CD14-positive monocyte (primary cell): ENCODE data around the gene RAP2C. TPM values are rescaled to one million over a fixed set of nuclear protein-coding genes. Genes with fewer than 3 reads are reported as not detected.

ENCODE experiments used
- DNase-seq, 3 donors: peaks; one replicate each; pipeline ENCODE4 v3.0.0-alpha.2; 2011 to 2022
- H2AFZ ChIP-seq: 2 replicates; pipeline ENCODE4 v1.6.0; 2012; ENCODE audit warnings: mild to moderate bottlenecking, low read depth, low read length, inconsistent platforms; ENCODE audit not compliant: insufficient read depth, poor library complexity, severe bottlenecking
- H3K27ac ChIP-seq, 2 donors: 1 replicate in 1 of 2; 2 replicates in 1 of 2; pipeline ENCODE4 v1.5.1; 2012 to 2013; ENCODE audit warnings: low read length in 2 of 2, control low read depth in 1 of 2, inconsistent platforms in 1 of 2, low read depth in 1 of 2, mild to moderate bottlenecking in 1 of 2
- H3K27me3 ChIP-seq, 2 donors: one replicate each; pipeline versions ENCODE4 v1.6.0 to v1.6.1; 2011 to 2013; ENCODE audit warnings: low read length in 2 of 2; ENCODE audit not compliant: control insufficient read depth in 2 of 2, insufficient read depth in 2 of 2
- H3K36me3 ChIP-seq, 2 donors: replicated peaks in 1 of 2; 1 replicate in 1 of 2; 2 replicates in 1 of 2; pipeline versions ENCODE4 v1.5.1 to v1.6.1; 2012 to 2013; ENCODE audit warnings: low read length in 2 of 2, control low read depth in 1 of 2, inconsistent platforms in 1 of 2, mild to moderate bottlenecking in 1 of 2; ENCODE audit not compliant: insufficient read depth in 2 of 2, control insufficient read depth in 1 of 2
- H3K4me1 ChIP-seq, 2 donors: 1 replicate in 1 of 2; 2 replicates in 1 of 2; pipeline versions ENCODE4 v1.5.1 to v1.6.1; 2012 to 2013; ENCODE audit warnings: low read length in 2 of 2, control low read depth in 1 of 2, inconsistent platforms in 1 of 2, mild to moderate bottlenecking in 1 of 2, moderate library complexity in 1 of 2; ENCODE audit not compliant: insufficient read depth in 2 of 2, control insufficient read depth in 1 of 2
- H3K4me2 ChIP-seq: replicated peaks from 2 replicates; pipeline ENCODE3; 2012; ENCODE audit warnings: low read length, moderate library complexity, mild to moderate bottlenecking; ENCODE audit not compliant: poor library complexity, severe bottlenecking; ENCODE audit errors: extremely low read depth
- H3K4me3 ChIP-seq, 3 experiments: fragments of 200-600 bp in 1 of 3; sonication (generic) in 1 of 3; replicated peaks in 1 of 3; 1 replicate in 2 of 3; 2 replicates in 1 of 3; pipeline ENCODE4 v1.5.1; 2011 to 2013; ENCODE audit warnings: low read length in 3 of 3, mild to moderate bottlenecking in 3 of 3, control low read depth in 2 of 3, low read depth in 2 of 3, inconsistent platforms in 1 of 3, moderate library complexity in 1 of 3
- H3K79me2 ChIP-seq: 2 replicates; pipeline ENCODE4 v1.6.0; 2012; ENCODE audit warnings: mild to moderate bottlenecking, control low read depth, inconsistent platforms, low read length, moderate library complexity; ENCODE audit not compliant: insufficient read depth
- H3K9ac ChIP-seq: 2 replicates; pipeline ENCODE4 v1.6.0; 2017; ENCODE audit warnings: low read length, mild to moderate bottlenecking; ENCODE audit not compliant: insufficient read depth, poor library complexity, severe bottlenecking
- H3K9me3 ChIP-seq, 2 donors: replicated peaks in 1 of 2; 1 replicate in 1 of 2; 2 replicates in 1 of 2; pipeline versions ENCODE4 v1.5.1 to v1.6.1; 2012 to 2013; ENCODE audit warnings: low read length in 2 of 2, control low read depth in 1 of 2; ENCODE audit not compliant: control insufficient read depth in 1 of 2, insufficient read depth in 1 of 2
- H4K20me1 ChIP-seq: 2 replicates; pipeline ENCODE4 v1.6.0; 2012; ENCODE audit warnings: mild to moderate bottlenecking, low read length, control low read depth, moderate library complexity; ENCODE audit not compliant: insufficient read depth
- H3K27ac Mint-ChIP-seq, 7 donors: one replicate each; pipeline ENCODE4 v1.8.0; 2020; ENCODE audit warnings: mild to moderate bottlenecking in 7 of 7, mixed read lengths in 7 of 7, moderate library complexity in 6 of 7, inconsistent platforms in 2 of 7
- H3K27me3 Mint-ChIP-seq, 3 donors: one replicate each; pipeline ENCODE4 v1.8.0; 2021 to 2022; ENCODE audit warnings: low read depth in 3 of 3, mild to moderate bottlenecking in 3 of 3, mixed read lengths in 3 of 3, moderate library complexity in 3 of 3, inconsistent platforms in 1 of 3
- H3K36me3 Mint-ChIP-seq, 2 donors: one replicate each; pipeline ENCODE4 v1.8.0; 2020; ENCODE audit warnings: mixed read lengths in 2 of 2, inconsistent platforms in 1 of 2, mild to moderate bottlenecking in 1 of 2
- H3K4me1 Mint-ChIP-seq: one replicate; pipeline ENCODE4 v1.8.0; 2020; ENCODE audit warnings: mild to moderate bottlenecking, mixed read lengths
- H3K4me3 Mint-ChIP-seq, 2 donors: one replicate each; pipeline ENCODE4 v1.8.0; 2020; ENCODE audit warnings: mild to moderate bottlenecking in 2 of 2, mixed read lengths in 2 of 2, moderate library complexity in 1 of 2
- H3K9me3 Mint-ChIP-seq, 7 donors: one replicate each; pipeline ENCODE4 v1.8.0; 2020 to 2022; ENCODE audit warnings: mixed read lengths in 7 of 7, mild to moderate bottlenecking in 6 of 7, moderate library complexity in 6 of 7, inconsistent platforms in 2 of 7
- WGBS: methylation state at CpG from one replicate; pipeline ENCODE4 v1.1.5; 2013; ENCODE audit warnings: missing lambda C conversion rate; ENCODE audit not compliant: insufficient coverage; 5-methylcytosine and 5-hydroxymethylcytosine counted together
- intact Hi-C, 2 donors: fragments of 100-400 bp; cut with micrococcal nuclease; formaldehyde crosslinking; loops; one replicate each; pipeline versions ENCODE4 v1.15.0 to v1.15.1; 2023
- polyA plus RNA-seq, 3 donors: library from polyadenylated mRNA; depleted of rRNA in 1 of 3; unstranded in 2 of 3; stranded (reverse) in 1 of 3; fragments of 300-500 nt in 2 of 3; fragments of >200 nt in 1 of 3; fragmentation: Illumina TruSeq in 2 of 3; gene quantifications; 1 replicate in 2 of 3; 2 replicates in 1 of 3; pipeline ENCODE4 v1.2.3, GENCODE V29; 2012 to 2021
- TF ChIP-seq, protein P1 (sequence below): fragments of 200-600 bp; IDR thresholded peaks from one replicate; pipeline ENCODE4 v1.8.0; 2022; ENCODE audit warnings: antibody characterized with exemption, mild to moderate bottlenecking

RAP2C gene
- polyA plus RNA-seq, 3 donors, result 14.7 to 23.2 (median 18.8) TPM

- H4K20me1 ChIP-seq, result peaks cover 56% of the 10 kb centered on the region
- peaks cover 0 to 4% (median 0%) of the 10 kb centered on the region in 3 donors for H3K27me3 Mint-ChIP-seq
- no peak overlapping the region for H3K4me3 Mint-ChIP-seq
- no peaks in the 10 kb centered on the region for H3K9me3 ChIP-seq
- whole genome bisulfite sequencing, result no CpG with 5 or more reads among the region's 2 CpGs
- no peak overlapping the region for H3K4me2 ChIP-seq
- H3K27ac Mint-ChIP-seq, result no peak overlapping the region
- peaks cover 32 to 34% of the 10 kb centered on the region in 2 donors for H3K36me3 Mint-ChIP-seq
- no peak overlapping the region for H2AFZ ChIP-seq
- no peak for DNase-seq
- H3K79me2 ChIP-seq, result peaks cover 35% of the 10 kb centered on the region
- no peaks in the 10 kb centered on the region for H3K9me3 Mint-ChIP-seq
- no peak overlapping the region for H3K4me3 ChIP-seq
- H3K4me1 ChIP-seq, result peaks cover 3 to 5% of the 10 kb centered on the region in 2 donors
- no peak overlapping the region for H3K27ac ChIP-seq
- H3K36me3 ChIP-seq, result peaks cover 20 to 59% of the 10 kb centered on the region in 2 donors
- intact Hi-C loops, result no loop called here
- H3K4me1 Mint-ChIP-seq, result peaks cover 25% of the 10 kb centered on the region
- H3K27me3 ChIP-seq, result peaks cover 0 to 8% of the 10 kb centered on the region in 2 donors
- TF ChIP-seq, protein P1, sequence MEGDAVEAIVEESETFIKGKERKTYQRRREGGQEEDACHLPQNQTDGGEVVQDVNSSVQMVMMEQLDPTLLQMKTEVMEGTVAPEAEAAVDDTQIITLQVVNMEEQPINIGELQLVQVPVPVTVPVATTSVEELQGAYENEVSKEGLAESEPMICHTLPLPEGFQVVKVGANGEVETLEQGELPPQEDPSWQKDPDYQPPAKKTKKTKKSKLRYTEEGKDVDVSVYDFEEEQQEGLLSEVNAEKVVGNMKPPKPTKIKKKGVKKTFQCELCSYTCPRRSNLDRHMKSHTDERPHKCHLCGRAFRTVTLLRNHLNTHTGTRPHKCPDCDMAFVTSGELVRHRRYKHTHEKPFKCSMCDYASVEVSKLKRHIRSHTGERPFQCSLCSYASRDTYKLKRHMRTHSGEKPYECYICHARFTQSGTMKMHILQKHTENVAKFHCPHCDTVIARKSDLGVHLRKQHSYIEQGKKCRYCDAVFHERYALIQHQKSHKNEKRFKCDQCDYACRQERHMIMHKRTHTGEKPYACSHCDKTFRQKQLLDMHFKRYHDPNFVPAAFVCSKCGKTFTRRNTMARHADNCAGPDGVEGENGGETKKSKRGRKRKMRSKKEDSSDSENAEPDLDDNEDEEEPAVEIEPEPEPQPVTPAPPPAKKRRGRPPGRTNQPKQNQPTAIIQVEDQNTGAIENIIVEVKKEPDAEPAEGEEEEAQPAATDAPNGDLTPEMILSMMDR, result no peak
- no peak overlapping the region for H3K9ac ChIP-seq
Observed at GRCh38 chrX:132207996-132208395, 11.3 kb downstream of the RAP2C start.

GRCh38 chrX:132206259-132206658 lies 13.0 kb downstream of the RAP2C start:
- H3K4me1 Mint-ChIP-seq, result peaks cover 21% of the 10 kb centered on the region
- Histone ChIP-seq H3K4me3 (no peak overlapping the region), H3K79me2 (peaks cover 25% of the 10 kb centered on the region), H3K9me3 (no peaks in the 10 kb centered on the region), H3K27me3 (peaks cover 0 to 7% of the 10 kb centered on the region in 2 donors), H3K9ac (no peak overlapping the region), H3K4me2 (no peak overlapping the region), H3K27ac (no peak overlapping the region), H3K36me3 (peaks cover 16 to 53% of the 10 kb centered on the region in 2 donors), H4K20me1 (peaks cover 49% of the 10 kb centered on the region), H3K4me1 (peaks cover 3 to 5% of the 10 kb centered on the region in 2 donors), H2AFZ (no peak overlapping the region)
- H3K27ac Mint-ChIP-seq, result no peak overlapping the region
- no CpG with 5 or more reads among the region's 5 CpGs for WGBS
- TF ChIP-seq, protein P1, result no peak
- H3K4me3 Mint-ChIP-seq, result no peak overlapping the region
- peaks cover 0 to 4% (median 0%) of the 10 kb centered on the region in 3 donors for H3K27me3 Mint-ChIP-seq
- no peak for DNase-seq
- peaks cover 19 to 29% of the 10 kb centered on the region in 2 donors for H3K36me3 Mint-ChIP-seq
- intact Hi-C loops, result no loop called here
- H3K9me3 Mint-ChIP-seq, result no peaks in the 10 kb centered on the region
